Mesothelial cell of epicardium (in vitro differentiated cells): ENCODE results near the gene PUS7L. TPM values are rescaled to one million over a fixed set of nuclear protein-coding genes. Genes with fewer than 3 reads are reported as not detected.

Experiments used
- DNase-seq, 2 experiments: peaks; one replicate each; pipeline ENCODE4 v3.0.0; 2021; ENCODE audit warnings: low spot score in 2 of 2; ENCODE audit not compliant: unreplicated experiment in 2 of 2
- H3K27ac Mint-ChIP-seq: 2 replicates; pipeline ENCODE4 v1.8.0; 2021; ENCODE audit warnings: mixed read lengths
- H3K27me3 Mint-ChIP-seq: 2 replicates; pipeline ENCODE4 v1.8.0; 2021; ENCODE audit warnings: low read depth, mixed read lengths
- H3K36me3 Mint-ChIP-seq: 2 replicates; pipeline ENCODE4 v1.8.0; 2021; ENCODE audit warnings: mixed read lengths
- H3K4me1 Mint-ChIP-seq: 2 replicates; pipeline ENCODE4 v1.8.0; 2021; ENCODE audit warnings: mixed read lengths
- H3K4me3 Mint-ChIP-seq: 2 replicates; pipeline ENCODE4 v1.8.0; 2021; ENCODE audit warnings: mild to moderate bottlenecking, moderate library complexity, mixed read lengths
- H3K9me3 Mint-ChIP-seq: 2 replicates; pipeline ENCODE4 v1.8.0; 2021; ENCODE audit warnings: mixed read lengths
- CTCF ChIP-seq: fragments of 200-600 bp; sonication (generic); IDR thresholded peaks from one replicate; pipeline ENCODE4 v1.5.0; 2021; ENCODE audit warnings: antibody characterized with exemption; ENCODE audit not compliant: unreplicated experiment
- total RNA-seq: library from RNA; stranded (reverse); gene quantifications from 3 replicates; pipeline ENCODE4 v1.2.1, GENCODE V29; 2021

PUS7L gene
- total RNA-seq, 1 donor from 2014 or later, result 10.6 TPM

- Mint-ChIP-seq H3K27ac (no peak overlapping the region), H3K27me3 (no peaks in the 10 kb centered on the region), H3K4me3 (no peak overlapping the region), H3K36me3 (peaks cover 26% of the 10 kb centered on the region), H3K9me3 (no peaks in the 10 kb centered on the region), H3K4me1 (no peaks in the 10 kb centered on the region)
- DNase-seq, result no peak
- no peak for TF ChIP-seq CTCF
Observed at GRCh38 chr12:43797561-43798217, 39.1 kb upstream of the PUS7L start.

DNA sequence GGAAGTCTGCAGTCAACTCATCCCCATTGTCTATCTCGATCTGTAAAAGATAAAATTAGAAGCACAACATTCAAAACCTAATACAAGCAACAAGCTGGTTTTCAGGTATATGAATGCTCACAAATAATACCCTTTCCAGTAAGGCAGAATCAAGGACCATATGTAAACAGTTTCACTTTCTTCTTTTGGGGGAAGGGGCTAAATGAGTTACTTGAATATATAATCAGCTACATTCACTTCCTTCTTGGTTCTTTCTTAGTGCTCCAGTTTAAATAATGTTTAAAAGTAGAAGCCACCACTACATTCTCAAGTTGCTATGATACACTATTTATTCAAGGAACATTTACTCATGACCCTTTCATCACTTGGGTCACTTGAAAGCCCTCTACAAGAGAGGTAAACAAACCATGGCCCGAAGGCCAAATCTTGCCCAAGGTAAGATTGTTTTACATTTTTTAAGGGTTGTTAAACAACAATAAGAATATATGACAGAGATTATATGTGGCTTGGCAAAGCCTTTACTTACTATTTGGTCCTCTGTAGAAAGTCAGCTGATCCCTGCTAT is 37.2 kb upstream of the PUS7L start:
- no peaks in the 10 kb centered on the region for H3K4me1 Mint-ChIP-seq
- no peak for TF ChIP-seq CTCF
- no peak for DNase-seq
- peaks cover 24% of the 10 kb centered on the region for H3K36me3 Mint-ChIP-seq
- no peak overlapping the region for H3K4me3 Mint-ChIP-seq
- no peak overlapping the region for H3K27ac Mint-ChIP-seq
- H3K9me3 Mint-ChIP-seq, result no peaks in the 10 kb centered on the region
- H3K27me3 Mint-ChIP-seq, result no peaks in the 10 kb centered on the region

DNA sequence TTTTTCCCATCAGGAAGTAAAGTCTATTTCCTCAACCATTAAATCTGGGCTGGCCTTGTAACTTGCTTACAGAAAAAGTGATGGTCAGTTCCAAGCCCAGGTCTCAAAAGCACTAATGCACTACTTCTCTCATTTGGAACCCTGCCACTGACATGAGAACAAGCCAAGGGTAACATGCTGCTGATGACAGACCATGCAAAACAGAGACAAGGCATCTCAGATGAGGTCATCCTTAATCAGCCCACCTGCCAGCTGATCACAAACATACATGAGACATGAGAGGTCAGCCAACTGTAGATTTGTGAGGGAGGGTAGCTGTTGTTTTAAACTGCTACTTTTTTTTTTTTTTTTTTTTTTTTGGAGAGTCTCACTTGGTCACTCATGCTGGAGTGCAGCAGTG is 31.4 kb upstream of the PUS7L start:
- no peak overlapping the region for H3K27ac Mint-ChIP-seq
- DNase-seq, result no peak

DNA sequence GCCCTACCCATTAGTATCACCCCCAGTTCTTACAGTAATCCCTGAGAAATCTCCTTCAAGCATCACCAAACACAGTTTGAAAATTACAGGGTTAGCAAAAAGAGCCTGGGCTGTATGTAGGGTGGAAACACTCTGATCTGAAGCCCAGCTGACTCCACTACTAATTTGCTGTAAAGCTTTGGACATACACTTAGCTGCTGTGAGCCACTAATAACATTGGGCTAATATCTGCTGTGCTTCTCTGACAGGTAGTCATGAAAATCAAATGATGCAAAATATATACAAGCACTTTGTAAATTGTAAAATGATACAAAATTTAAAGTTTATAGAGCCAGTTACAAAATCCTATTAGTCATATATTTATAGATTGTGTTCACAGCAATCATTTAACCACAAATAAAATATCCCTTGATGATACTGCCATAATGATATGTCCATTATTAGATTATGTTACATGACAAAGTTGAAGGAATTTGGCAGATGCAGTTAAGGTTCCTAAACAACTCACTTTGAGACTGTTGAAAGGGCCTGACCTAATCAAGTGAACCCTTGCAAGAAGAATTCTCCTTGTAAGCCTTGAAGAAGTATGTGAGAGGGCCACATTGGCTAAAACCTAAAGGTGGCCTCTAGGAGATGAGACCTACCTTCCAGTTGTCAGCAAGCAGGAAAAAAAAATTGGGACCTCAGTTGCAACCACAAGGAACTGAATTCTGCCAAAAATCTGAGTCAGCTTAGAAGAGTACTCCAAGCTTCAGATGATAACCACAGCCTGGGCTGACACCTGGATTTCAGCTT is 28.5 kb upstream of the PUS7L start:
- TF ChIP-seq CTCF, result no peak
- no peak overlapping the region for H3K27ac Mint-ChIP-seq
- H3K27me3 Mint-ChIP-seq, result no peaks in the 10 kb centered on the region

More for the DNA sequence above, 31.4 kb upstream of the PUS7L start:
- TF ChIP-seq CTCF, result no peak
- no peak overlapping the region for H3K4me3 Mint-ChIP-seq
- no peaks in the 10 kb centered on the region for H3K27me3 Mint-ChIP-seq
- peaks cover 10% of the 10 kb centered on the region for H3K36me3 Mint-ChIP-seq
- H3K9me3 Mint-ChIP-seq, result no peaks in the 10 kb centered on the region
- H3K4me1 Mint-ChIP-seq, result no peaks in the 10 kb centered on the region

DNA sequence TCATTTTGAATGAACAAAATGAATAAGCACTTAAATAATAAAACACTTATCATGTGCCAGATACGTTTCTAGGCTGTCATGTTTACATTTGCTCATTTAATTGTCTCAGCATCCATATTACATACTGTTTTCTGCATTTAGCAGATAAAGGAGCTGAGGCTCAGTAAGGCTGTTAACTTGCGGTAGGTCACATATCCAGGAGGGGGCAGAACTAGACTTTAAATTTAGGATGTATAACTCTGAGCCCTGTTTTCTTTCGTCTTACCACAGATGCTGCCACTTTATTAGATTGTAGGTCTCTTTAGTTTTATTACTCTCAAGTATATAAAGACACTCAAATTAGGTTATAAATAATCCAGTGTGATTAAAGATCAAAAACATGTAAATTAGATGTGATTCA is 17.9 kb upstream of the PUS7L start:
- Mint-ChIP-seq H3K27ac (no peak overlapping the region), H3K27me3 (no peaks in the 10 kb centered on the region), H3K36me3 (peaks cover 2% of the 10 kb centered on the region), H3K4me1 (no peaks in the 10 kb centered on the region), H3K9me3 (no peaks in the 10 kb centered on the region), H3K4me3 (no peak overlapping the region)
- DNase-seq, result no peak
- TF ChIP-seq CTCF, result no peak

More for the DNA sequence above, 28.5 kb upstream of the PUS7L start:
- no peak overlapping the region for H3K4me3 Mint-ChIP-seq
- peaks cover 4% of the 10 kb centered on the region for H3K36me3 Mint-ChIP-seq
- no peak for DNase-seq
- H3K9me3 Mint-ChIP-seq, result no peaks in the 10 kb centered on the region
- no peaks in the 10 kb centered on the region for H3K4me1 Mint-ChIP-seq
